ENCODE measurements around the gene RNF149. TPM values are rescaled to one million over a fixed set of nuclear protein-coding genes. Genes with fewer than 3 reads are reported as not detected.
A peak's percentile ranks its signal among the peaks of the same experiment; 100 is the strongest.

The RNF149 gene
- total RNA-seq, 1 donor from 2014 or later: 18.6 TPM

DNA sequence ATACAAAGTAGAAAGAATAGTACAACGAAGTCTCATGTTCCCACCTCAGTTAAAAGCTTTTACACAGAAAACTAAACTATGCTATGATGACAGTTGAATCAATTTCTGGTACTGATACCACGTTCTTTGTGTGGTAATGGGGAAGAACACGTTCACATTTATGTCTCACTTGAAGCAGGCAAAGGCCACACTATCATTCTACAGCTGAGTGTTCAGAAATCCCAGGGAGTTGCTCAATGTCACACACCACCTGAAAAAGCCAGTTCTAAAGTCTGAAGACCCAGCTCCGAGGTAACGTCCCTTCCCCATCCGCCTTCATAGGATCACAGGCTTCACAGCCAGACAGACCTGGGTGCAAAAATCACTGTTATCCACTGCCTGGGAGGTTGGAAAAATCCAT, 8.9 kb downstream of the RNF149 start:
- DNase-seq (ENCODE audit: low spot score): no peak
- ATAC-seq: peak; percentile 77

DNA sequence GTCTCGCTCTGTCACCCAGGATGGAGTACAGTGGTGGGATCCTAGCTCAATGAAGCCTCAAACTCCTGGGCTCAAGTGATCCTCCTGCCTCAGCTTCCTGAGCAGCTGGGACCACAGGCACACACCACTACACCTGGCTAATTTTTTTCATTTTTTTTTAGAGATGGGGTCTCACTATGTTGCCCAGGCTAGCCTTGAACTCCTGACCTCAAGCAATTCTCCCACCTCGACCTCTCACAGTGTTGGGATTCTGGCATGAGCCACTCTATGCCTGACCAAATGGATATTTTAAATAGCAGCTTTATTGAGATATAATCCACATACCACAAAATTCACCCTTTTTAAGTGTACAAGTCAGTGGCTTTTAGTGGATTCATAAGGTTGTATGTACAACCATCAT, 11.1 kb downstream of the RNF149 start:
- ATAC-seq (no peak), DNase-seq (ENCODE audit: low spot score) (no peak)

DNA sequence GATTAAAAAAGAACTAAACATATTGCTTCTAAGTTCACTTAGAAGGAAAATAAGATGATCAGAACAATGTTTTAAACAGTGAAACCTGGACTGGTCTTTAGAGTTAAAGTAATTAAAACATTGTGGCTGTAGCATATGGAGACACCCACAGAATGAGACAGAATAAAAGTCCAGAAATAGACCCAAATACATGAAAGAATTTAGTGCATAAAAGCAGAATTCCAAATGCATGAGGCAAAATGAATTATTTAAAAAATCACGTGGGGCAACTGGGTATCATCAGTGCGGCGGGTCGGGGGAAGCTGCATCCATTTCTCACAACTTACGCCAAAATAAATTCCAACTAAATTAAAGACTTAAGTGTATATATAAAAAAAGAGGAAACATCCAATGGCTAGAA, 12.1 kb downstream of the RNF149 start:
- DNase-seq (ENCODE audit: low spot score): no peak
- ATAC-seq: no peak

DNA sequence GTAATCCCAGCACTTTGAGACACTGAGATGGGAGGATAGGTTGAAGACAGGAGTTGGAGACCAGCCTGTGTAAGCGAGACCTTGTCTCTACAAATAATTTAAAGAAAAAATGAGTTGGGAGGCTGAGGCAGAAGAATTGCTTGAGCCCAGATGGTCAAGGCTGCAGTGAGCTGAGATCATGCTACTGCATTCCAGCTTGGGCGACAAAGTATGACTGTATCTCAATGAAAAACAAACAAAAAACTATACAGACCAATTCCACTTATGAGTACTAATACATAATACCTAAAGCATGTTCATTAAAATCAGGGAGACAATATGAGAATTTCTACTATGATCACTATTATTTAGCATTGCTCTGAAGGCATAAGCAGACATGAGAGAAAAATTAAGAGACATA, 12.6 kb downstream of the RNF149 start:
- no peak for DNase-seq (ENCODE audit: low spot score)
- ATAC-seq: no peak

DNA sequence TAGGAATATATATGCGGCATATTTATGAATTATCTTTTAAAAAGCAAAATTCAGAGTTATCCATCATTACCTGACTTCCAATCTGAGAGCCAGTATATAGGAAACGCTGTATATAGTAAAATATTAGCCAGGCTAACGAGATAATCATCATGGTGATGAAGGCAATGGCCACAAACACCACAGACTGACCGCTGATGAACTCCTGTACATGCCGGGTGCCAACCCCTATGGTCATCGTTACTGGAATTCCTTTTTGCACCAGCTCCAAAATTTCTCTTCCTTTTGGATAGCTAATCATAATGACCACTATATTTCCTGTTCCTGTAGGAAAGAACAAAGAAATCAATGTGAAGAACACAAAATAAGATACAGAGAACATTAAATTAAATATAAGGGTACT, 13.6 kb downstream of the RNF149 start:
- DNase-seq (ENCODE audit: low spot score) (no peak), ATAC-seq (no peak)

DNA sequence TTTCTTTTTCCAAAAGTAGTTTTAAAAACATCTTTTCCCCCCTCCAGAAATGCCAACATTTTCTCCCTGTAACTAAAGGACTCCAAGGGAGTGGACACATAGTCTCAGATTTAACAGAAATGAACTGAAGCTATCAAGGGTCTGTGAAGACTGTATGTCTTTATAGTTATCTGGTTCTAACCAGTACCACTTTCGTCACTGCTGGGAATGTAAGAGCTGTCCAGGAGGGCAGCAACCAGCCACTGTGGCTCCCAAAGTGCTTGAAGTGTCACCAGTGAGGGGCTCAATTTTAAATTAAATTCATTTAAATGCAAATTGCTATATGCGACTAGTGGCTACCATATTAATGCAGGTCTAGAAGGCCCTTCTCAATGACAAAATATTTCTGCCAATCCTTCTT, 15.0 kb downstream of the RNF149 start:
- ATAC-seq (no peak), DNase-seq (ENCODE audit: low spot score) (no peak)

DNA sequence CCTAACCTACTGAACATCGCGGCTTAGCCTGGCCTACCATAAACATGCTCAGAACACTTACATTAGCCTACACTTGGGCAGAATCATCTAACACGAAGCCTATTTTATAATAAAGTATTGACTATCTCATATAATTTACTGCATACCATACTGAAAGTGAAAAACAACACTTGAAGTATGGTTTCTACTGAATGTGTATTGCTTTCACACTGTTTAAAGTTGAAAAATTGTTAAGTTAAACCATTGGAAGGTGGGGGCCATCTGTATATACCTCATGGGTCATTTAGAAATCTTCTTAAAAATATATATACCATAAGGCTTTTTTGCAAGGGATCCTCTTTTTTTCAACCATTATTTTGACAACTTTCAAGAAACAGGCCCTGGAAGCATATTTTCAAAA, 16.5 kb downstream of the RNF149 start:
- ATAC-seq: no peak

DNA sequence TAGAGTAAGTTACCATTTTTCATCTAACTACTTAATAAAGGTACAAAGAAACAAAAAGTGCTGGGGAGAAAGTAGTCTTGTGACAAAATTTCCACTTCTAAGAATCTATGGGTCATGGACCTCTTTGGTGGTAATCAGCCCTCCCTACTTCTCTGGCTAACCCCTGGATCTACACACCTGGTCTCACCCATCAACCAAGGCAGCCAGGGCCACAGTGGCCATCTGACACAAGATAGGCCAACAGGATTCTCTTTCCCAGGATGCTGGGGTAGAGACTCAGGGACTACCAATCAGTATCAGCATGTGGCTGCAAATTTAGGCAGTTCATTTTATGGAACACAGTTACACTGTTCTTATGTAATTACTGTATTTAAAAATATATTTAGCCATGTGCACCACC, 17.8 kb downstream of the RNF149 start:
- DNase-seq (ENCODE audit: low spot score) (no peak), ATAC-seq (no peak)

More for the DNA sequence above, 16.5 kb downstream of the RNF149 start:
- DNase-seq (ENCODE audit: low spot score): no peak

DNA sequence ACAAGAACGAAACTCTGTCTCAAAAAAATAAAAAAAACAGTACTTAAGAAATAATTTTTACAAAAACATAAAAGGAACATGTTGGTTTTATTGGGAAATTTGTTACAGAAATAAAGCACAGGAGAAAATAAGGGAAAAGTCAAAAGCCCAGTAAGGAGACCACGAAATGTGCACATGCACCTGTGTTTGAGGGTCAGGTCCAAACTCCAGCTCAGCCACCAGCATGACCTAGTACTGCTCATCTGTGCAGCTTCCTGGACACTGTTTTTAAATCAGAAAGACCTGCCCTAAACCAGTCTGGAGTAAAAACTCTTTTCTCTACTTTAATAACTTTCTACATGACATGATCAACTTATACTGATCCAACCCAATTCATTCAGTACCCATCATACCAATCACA, 21.2 kb downstream of the RNF149 start:
- peak; percentile 85 for DNase-seq (ENCODE audit: low spot score)
- ATAC-seq: peak; percentile 95

DNA sequence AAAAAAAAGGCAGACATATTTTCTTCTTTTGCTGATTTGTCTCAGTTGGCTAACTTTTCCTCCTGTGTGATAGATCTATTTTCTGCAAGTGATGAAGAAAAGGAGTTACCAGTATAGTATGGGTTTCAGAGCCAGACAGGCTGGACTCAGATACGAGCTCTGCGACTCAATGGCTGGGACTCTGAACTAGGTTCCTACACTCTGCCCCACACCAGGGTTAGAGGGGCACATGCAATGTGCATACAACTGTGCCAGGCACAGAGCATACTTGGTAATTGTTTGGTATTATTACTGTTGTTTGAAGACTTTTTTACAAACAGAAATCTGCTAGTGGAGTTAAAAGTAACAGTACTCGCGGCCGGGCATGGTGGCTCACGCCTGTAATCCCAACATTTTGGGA, 21.8 kb downstream of the RNF149 start:
- peak; percentile 21 for ATAC-seq

DNA sequence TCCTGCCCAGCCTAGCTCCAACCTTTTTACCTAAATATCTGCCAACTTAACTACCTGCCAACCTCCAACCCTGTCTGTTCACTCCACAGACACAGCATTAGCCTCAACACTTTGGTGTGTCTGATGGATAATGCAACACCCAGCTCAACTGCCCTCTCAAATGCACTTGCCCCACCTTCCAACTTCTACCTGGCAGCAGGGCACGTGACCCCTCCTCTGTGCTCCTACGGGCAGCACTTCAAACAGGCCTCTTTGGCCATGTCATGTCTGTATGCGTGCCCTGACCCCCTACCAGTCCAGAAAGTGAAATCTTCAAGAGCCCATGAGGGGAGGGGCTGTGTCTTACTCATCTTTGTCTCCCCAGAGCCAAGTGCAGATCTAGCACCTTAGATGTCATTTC, 25.5 kb downstream of the RNF149 start:
- DNase-seq (ENCODE audit: low spot score): no peak
- ATAC-seq: no peak

More for the DNA sequence above, 21.8 kb downstream of the RNF149 start:
- DNase-seq (ENCODE audit: low spot score): no peak

DNA sequence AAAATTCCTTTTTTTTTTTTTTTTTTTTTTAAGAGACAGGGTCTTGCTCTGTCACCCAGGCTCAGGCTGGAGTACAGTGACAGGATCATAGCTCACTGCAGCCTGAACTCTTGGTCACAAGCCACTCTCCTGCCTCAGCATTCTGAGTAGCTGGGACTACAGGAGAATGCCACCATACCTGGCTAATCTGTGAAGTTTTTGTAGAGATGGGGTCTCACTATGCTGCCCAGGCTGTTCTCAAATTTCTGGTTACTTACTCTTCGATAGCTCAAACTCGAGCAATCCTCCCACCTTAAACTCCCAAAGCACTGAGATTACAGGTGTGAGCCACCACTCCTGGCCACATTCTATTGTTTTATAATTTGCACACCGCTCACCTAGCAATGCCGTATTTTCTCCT, 27.0 kb downstream of the RNF149 start:
- DNase-seq (ENCODE audit: low spot score): no peak
- no peak for ATAC-seq

DNA sequence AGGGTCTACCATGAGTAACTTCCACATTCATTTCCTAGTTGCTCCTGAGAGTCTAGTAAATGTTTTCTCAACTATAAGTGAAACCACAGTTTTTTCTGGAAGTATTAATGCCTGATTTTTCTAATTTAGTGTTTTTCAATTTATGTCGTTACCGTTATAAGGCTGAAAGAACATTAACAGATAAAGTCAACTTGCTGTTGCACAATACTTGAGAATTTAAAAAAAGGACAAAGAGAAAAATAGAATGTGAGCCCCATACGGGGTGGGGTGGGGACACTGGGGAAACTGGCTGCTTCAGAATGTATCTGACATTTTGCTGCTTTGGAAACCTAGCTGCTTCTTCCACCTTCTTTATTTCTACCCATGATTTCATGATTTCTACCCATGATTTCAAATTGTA, 29.6 kb downstream of the RNF149 start:
- peak; percentile 35 for ATAC-seq
- DNase-seq (ENCODE audit: low spot score): no peak

DNA sequence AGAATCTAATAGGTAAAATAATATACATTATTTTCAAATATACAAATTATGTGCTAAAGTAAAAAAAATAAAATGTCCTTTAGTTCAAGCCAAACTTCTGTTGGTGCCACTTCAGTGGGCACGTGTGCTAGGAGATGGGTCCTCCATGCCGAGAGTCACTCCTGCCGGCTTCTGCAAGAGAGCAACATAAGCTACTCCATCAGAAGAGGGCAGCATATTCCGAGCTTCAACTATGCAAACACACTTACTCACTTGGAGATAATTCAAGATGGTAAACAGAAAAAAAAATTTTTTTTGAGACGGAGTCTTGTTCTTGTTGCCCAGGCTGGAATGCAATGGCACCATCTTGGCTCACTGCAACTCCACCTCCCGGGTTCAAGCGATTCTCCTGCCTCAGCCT, 31.4 kb downstream of the RNF149 start:
- no peak for DNase-seq (ENCODE audit: low spot score)
- ATAC-seq: peak; percentile 77

DNA sequence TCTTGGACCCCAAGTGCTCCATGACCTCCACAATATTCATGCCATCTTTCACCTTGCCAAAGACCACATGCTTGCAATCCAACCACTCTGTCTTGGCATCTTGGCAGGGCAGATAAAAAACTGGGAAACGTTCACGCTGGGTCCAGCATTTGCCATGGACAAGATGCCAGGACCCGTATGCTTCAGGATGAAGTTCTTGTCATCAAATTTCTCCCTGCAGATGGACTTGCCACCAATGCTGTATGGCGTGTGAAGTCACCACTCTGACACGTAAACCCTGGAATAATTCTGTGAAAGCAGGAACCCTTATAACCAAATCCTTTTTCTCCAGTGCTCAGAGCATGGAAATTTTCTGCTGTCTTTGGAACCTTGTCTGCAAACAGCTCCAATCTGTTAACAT, 34.4 kb downstream of the RNF149 start:
- no peak for DNase-seq (ENCODE audit: low spot score)

DNA sequence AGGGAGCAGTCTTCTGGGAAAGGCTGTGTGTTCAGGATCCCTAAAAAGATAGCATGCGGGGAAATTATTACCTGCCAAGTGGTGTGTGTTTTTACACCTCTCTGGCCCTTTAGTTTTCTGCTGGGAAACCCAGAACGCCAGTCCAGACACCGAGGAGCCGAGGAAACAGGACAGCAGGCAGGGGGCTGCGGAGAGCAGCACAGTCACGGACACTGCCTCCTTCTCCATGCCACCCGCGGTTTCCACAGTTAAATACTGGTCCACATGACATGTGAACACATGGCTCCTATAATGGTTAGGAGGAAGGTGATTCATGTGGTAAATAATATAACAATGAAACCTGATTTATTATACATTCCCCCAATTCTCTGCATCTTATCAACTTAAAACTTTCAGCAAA, 35.4 kb downstream of the RNF149 start:
- DNase-seq (ENCODE audit: low spot score) (no peak), ATAC-seq (no peak)

More for the DNA sequence above, 34.4 kb downstream of the RNF149 start:
- ATAC-seq: no peak

DNA sequence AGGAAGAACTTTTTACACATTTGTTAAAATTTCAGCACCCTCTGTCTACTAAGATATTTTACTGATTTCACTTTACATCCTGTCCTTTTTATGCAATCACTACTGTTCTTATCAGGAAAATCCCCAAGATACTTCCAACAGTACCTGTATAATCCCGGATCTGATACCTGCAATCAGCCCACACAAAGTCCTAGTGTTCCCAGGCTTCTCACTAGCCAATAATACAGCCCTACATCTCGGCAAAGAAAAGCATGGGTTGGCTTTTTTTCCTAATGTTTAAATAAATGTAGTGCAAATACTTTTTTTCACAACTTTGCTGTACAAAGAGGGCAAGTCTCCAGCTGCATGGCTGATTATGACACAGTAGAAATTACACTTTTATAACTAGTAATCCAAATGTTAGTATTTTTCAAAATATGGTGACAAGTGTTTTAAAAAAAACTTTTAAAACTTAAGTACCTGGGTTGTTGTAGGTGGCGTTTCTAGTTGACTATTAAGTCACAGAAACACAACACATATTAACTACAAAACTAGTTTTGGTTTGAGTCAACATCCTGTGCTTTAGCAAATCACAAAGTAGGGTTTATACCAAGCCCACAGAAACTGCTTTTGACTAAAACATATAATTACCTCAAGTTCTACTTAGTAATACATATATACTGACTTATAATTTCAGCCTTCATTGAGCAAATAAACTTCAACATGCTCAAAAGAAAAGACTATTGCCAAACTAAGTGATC, 36.3 kb downstream of the RNF149 start:
- peak; percentile 66 for ATAC-seq
- DNase-seq (ENCODE audit: low spot score): no peak

DNA sequence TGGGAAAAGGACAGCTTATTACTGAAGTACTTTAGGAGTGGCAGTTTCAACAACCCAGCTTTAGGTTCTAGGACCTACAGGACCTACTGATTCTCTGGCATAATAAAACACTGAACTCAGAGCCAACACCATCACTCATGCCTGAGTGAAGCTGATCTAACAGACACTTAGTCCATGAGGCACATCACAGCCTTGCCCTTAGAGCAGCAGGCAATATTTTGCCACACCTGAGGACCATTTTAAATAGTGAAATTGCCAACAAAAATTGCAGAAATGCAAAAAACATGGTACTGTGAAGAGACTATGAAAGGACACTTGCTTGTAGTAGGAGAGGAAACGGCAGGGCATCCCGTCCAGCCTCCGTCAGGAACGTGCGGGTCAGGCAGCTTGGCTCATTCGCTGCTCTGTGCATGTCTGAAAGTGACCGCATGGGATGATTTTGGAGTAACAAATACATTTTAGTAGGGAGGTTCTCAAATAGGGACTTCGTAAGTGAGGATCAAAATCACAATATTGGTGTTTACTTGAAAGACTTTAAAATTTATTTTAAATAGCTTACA, 37.7 kb downstream of the RNF149 start:
- no peak for ATAC-seq

DNA sequence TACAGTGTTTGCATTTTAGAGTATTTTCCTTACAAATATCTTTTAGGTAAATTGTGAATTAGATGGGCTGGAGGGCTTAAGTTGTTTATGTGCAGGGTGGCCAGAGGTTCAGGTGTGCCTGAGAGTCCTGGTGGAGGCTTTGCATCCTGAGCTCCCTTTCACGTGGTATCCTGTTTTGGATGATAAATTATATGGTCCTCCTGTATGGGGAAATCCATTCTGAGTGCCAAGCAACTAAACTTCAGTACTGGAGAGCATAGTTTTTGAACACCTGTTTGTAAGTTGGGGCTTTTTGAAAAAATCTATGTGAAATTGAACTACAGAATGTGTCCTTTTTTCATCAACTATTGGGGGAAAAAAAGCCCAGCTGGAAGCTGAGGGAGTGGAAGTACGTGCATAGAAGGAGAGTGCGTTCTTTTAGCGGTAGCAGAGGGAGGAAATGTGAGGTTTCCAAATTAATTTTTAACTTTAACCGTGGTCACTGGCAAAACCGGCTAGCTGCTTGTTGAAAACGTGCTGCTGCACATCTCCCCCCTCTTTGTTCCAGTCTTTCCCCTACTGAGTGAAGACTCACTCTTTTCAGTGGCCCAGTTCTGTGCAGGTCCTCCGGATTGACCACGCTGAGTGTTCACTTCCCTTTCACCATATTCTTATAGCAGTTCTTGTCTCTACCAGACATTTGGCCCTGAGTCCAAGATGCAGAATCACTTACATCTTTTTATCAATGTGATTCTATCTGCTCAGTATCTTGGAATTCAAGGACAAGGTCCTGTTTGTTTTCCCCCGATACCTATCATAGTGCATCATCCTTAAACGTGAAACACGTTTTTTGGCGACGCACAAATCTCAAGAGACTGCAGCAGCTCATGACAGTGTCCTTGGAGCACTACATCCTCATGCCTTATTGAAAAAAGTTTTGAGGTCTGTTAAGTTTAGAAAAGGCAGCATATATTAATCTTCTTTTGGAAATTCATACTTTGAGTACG, 40.5 kb downstream of the RNF149 start:
- DNase-seq (ENCODE audit: low spot score): no peak
- ATAC-seq: peak; percentile 67

More for the DNA sequence above, 37.7 kb downstream of the RNF149 start:
- DNase-seq (ENCODE audit: low spot score): no peak

DNA sequence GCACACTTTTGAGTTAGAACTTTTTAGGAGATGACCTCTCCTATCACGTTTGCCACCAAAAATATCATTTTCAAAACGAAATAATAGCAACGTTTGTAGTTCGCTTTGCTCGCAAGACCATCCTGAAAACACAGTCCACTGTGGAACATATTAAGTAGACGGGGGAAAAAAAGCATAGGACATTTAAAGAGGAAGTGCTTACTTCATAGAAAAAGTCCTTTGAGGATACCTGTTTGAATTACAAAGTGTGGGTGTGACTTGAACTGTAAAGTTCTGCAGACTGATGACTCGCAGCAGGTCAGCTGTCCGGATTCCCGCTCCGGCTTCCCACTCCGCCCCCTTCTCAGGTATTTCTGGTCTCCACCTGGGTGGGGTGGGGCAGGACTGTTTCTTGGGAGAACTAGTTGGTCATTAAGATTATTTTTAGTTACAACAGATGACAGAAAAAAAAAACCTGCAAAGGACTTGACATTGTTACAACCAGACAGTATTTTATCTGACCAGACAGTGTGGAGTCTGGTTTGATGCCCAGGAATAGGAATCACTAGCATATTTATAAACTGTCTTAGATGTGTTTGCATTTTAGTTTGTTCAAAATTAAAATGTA, 42.5 kb downstream of the RNF149 start:
- no peak for DNase-seq (ENCODE audit: low spot score)
- no peak for ATAC-seq

DNA sequence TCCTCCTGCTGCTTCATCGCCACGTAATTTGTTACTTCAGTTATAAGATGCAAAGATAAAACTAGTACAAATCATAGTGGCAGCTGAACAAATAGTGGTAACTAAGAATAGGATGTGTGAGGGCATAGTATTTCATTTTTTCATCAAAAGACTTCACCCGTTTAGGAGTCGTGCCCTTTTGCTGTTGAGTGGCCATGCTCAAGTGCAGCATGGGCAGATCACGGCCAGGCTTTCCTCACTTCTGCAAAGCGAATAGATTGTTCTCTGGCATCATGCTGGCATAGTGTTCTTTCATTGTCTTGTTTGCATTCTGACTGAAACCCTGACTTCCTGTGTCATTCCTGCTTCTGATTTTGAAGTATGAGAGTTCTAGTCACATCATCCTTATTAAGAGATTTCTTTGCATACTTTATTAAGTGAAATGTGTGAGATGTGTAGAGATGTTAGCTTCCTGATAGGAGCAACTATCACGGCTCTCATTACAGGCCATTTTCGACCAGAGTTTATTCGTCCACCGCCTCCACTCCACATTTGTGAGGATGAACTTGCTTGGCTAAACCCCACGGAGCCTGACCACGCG, 44.1 kb downstream of the RNF149 start:
- ATAC-seq (no peak), DNase-seq (ENCODE audit: low spot score) (no peak)
